GM12878 (cell line): ENCODE data around the gene GPRASP2. TPM values are rescaled to one million over a fixed set of nuclear protein-coding genes. Genes with fewer than 3 reads are reported as not detected.

Source experiments
- ATAC-seq: fragments of 200-7000 bp; cut with Tn5 transposase; 3 replicates; pipeline ENCODE4 v1.9.1; 2020; ENCODE audit warnings: mild to moderate bottlenecking, moderate library complexity
- BruUV-seq: library from RNA; stranded (reverse); fragments of 400-500 nt; replicated peaks from 2 replicates; lab custom pipeline; 2021; lab: Mats Ljungman, UMichigan
- CTCF ChIA-PET: fragments of 300-600 bp; sonication (Branson Sonifier 250); formaldehyde crosslinking; extraction: SDS; loops from one replicate; lab custom pipeline; 2021; ENCODE audit warnings: inconsistent platforms; lab: Yijun Ruan, JAX
- POLR2A ChIA-PET: fragments of 350-600 bp; formaldehyde crosslinking; extraction: SDS; loops from one replicate; lab custom pipeline; 2021; ENCODE audit warnings: inconsistent platforms; lab: Charles Lee
- RAD21 ChIA-PET: fragments of 300-600 bp; sonication (Branson Sonifier 250); formaldehyde crosslinking; loops from one replicate; lab custom pipeline; 2023; ENCODE audit warnings: antibody characterized with exemption; ENCODE audit not compliant: unreplicated experiment; lab: Charles Lee
- SMC1A ChIA-PET: fragments of 300-600 bp; sonication (Branson Sonifier 250); formaldehyde crosslinking; loops from one replicate; lab custom pipeline; 2023; ENCODE audit not compliant: unreplicated experiment, uncharacterized antibody; lab: Charles Lee
- DNase-seq: peaks from one replicate; pipeline ENCODE4 v3.0.0-alpha.2; 2011; ENCODE audit warnings: low read depth, low spot score
- FAIRE-seq: peaks from 3 replicates; lab custom pipeline; 2011; peaks lifted over from hg19 to GRCh38; lab: Jason Lieb, UNC
- H2AFZ ChIP-seq: 2 replicates; pipeline ENCODE4 v1.6.0; 2011; ENCODE audit warnings: low read depth, low read length, control low read depth; ENCODE audit not compliant: control insufficient read depth
- H3K27ac ChIP-seq: 2 replicates; pipeline ENCODE4 v1.5.1; 2011; ENCODE audit warnings: control low read depth; ENCODE audit not compliant: control insufficient read depth, insufficient read depth
- H3K27me3 ChIP-seq, 2 experiments: replicated peaks in 1 of 2; 2 replicates each; pipeline versions ENCODE4 v1.6.0 to v1.6.1; 2011; ENCODE audit warnings: low read length in 1 of 2; ENCODE audit not compliant: control insufficient read depth in 2 of 2, insufficient read depth in 2 of 2
- H3K36me3 ChIP-seq, 2 experiments: 2 replicates each; pipeline ENCODE4 v1.5.1; 2011; ENCODE audit warnings: low read length in 1 of 2; ENCODE audit not compliant: control insufficient read depth in 2 of 2, insufficient read depth in 2 of 2
- H3K4me1 ChIP-seq: 2 replicates; pipeline ENCODE4 v1.6.1; 2011; ENCODE audit warnings: mild to moderate bottlenecking, low read length, moderate library complexity, mixed read lengths; ENCODE audit not compliant: control insufficient read depth, insufficient read depth
- H3K4me2 ChIP-seq: 2 replicates; pipeline ENCODE4 v1.6.0; 2011; ENCODE audit warnings: control low read depth; ENCODE audit not compliant: control insufficient read depth, insufficient read depth
- H3K4me3 ChIP-seq: fragments of 200-600 bp; sonication (generic); 2 replicates; pipeline ENCODE4 v1.5.1; 2016
- H3K79me2 ChIP-seq: 2 replicates; pipeline ENCODE4 v1.6.0; 2011; ENCODE audit warnings: low read length; ENCODE audit not compliant: control insufficient read depth, insufficient read depth
- H3K9ac ChIP-seq: 2 replicates; pipeline ENCODE4 v1.8.0; 2011; ENCODE audit warnings: low read length, control low read depth, mixed read lengths; ENCODE audit not compliant: control insufficient read depth, insufficient read depth
- H3K9me3 ChIP-seq: replicated peaks from 3 replicates; pipeline ENCODE4 v1.5.1; 2011; ENCODE audit warnings: mild to moderate bottlenecking, low read length; ENCODE audit not compliant: control insufficient read depth, insufficient read depth
- H4K20me1 ChIP-seq: 2 replicates; pipeline ENCODE4 v1.6.0; 2011; ENCODE audit not compliant: control insufficient read depth, insufficient read depth
- EZH2 ChIP-seq: IDR thresholded peaks from 2 replicates; pipeline ENCODE4 v1.6.1; 2012; ENCODE audit warnings: low read depth, mild to moderate bottlenecking, control low read depth, inconsistent platforms, low read length, borderline replicate concordance; ENCODE audit not compliant: control insufficient read depth
- HCFC1 ChIP-seq: fragments of 150-350 bp; IDR thresholded peaks from 2 replicates; pipeline ENCODE4 v1.6.1; 2014; ENCODE audit warnings: low read length
- IRF4 ChIP-seq: IDR thresholded peaks from 2 replicates; pipeline ENCODE4 v1.6.1; 2011; ENCODE audit warnings: low read depth, low read length
- SREBF2 ChIP-seq: IDR thresholded peaks from 2 replicates; pipeline ENCODE4 v1.6.1; 2012; ENCODE audit warnings: mild to moderate bottlenecking, low read length
- YBX1 ChIP-seq: fragments of 450-650 bp; IDR thresholded peaks from 2 replicates; pipeline ENCODE4 v1.6.1; 2016; ENCODE audit warnings: antibody characterized with exemption
- ZZZ3 ChIP-seq: IDR thresholded peaks from 2 replicates; pipeline ENCODE4 v1.6.1; 2011; ENCODE audit warnings: low read depth; ENCODE audit not compliant: control insufficient read depth, insufficient read length
- WGBS: methylation state at CpG from one replicate; pipeline ENCODE4 v1.1.6; 2016; ENCODE audit warnings: low lambda C conversion rate; ENCODE audit not compliant: insufficient replicate concordance, insufficient coverage; ENCODE audit errors: missing lambda C conversion rate; 5-methylcytosine and 5-hydroxymethylcytosine counted together
- in situ Hi-C: fragments of 300-500 bp; cut with MboI; formaldehyde crosslinking; loops from 9 replicates; pipeline ENCODE4 v1.14.3; 2018; ENCODE audit warnings: mixed read lengths
- intact Hi-C: fragments of 100-400 bp; cut with micrococcal nuclease; formaldehyde crosslinking; loops from one replicate; pipeline ENCODE4 v1.14.2; 2022; ENCODE audit not compliant: unreplicated experiment
- polyA plus RNA-seq, 11 experiments: library from polyadenylated mRNA; depleted of rRNA in 4 of 11; unstranded in 6 of 11; stranded (reverse) in 5 of 11; fragments of >200 nt; fragmentation: Nextera tagmentation in 4 of 11; fragmentation: Illumina TruSeq in 1 of 11; extraction: Ambion mirVana in 4 of 11; extraction: Trizol in 1 of 11; gene quantifications; 1 replicate in 1 of 11; 2 replicates in 10 of 11; pipeline versions ENCODE4 v1.2.1 to v1.2.3, GENCODE V29; 2011 to 2016; ENCODE audit warnings: inconsistent platforms in 2 of 11, missing spikeins in 2 of 11, low read depth in 1 of 11
- total RNA-seq, 4 experiments: library from RNA; depleted of rRNA in 3 of 4; stranded (reverse); fragments of >200 nt in 3 of 4; fragmentation: Illumina TruSeq in 1 of 4; extraction: Trizol in 1 of 4; gene quantifications; 2 replicates each; pipeline versions ENCODE4 v1.2.1 to v1.2.3, GENCODE V29; 2013 to 2021
- TF ChIP-seq, protein P1 (sequence below): IDR thresholded peaks from 2 replicates; pipeline ENCODE4 v1.6.1; 2011; ENCODE audit warnings: borderline replicate concordance, low read depth, mild to moderate bottlenecking, moderate library complexity, low read length; ENCODE audit not compliant: insufficient read depth, poor library complexity, severe bottlenecking
- TF ChIP-seq, protein P2 (sequence below): fragments of 150-350 bp; IDR thresholded peaks from 2 replicates; pipeline ENCODE4 v1.6.1; 2014; ENCODE audit warnings: mild to moderate bottlenecking, low read depth, low read length
- TF ChIP-seq, protein P3 (sequence below): fragments of 450-650 bp; IDR thresholded peaks from 2 replicates; pipeline ENCODE4 v1.6.1; 2017; ENCODE audit warnings: mild to moderate bottlenecking
- TF ChIP-seq, protein P4 (sequence below): fragments of 450-650 bp; IDR thresholded peaks from 2 replicates; pipeline ENCODE4 v1.6.1; 2016; ENCODE audit warnings: mild to moderate bottlenecking, moderate library complexity, borderline replicate concordance

GPRASP2 gene
- total and polyA plus RNA-seq, 10 of the 15 experiments (the other 5 are each of a cell fraction or from before 2014, with no cell fraction given): 0.08 to 0.27 (median 0.19) TPM; not detected in 1

DNA sequence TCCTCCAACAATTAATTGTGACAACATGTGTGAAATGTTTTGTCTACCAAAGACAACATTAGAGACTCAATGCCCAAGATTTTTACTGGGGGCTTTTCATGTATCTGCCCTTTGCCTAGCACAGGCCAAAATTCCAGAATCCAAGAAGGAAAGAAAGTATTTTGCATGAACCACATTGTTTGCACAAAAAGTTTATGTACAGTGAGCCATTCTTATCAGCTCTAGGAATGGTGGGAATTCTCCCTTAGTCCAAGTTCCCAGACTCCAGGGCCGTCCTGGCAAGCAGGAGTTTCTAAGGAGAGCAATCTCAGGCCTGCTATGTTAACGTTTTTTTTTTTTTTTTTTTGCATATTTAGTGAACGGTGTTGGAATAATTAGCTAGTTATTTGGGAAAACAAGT is 39.4 kb upstream of the GPRASP2 start:
- in situ Hi-C loops: no loop called here
- H3K27ac ChIP-seq: no peak overlapping the region
- H4K20me1 ChIP-seq: no peaks in the 10 kb centered on the region
- H3K36me3 ChIP-seq: no peaks in the 10 kb centered on the region
- H3K9ac ChIP-seq: no peak overlapping the region
- H3K9me3 ChIP-seq: no peaks in the 10 kb centered on the region; the same call in 2 of the 3 replicates
- WGBS: 23% methylated on average over 3 of the region's 3 CpGs
- no peak overlapping the region for H3K4me2 ChIP-seq
- FAIRE-seq (no peak), ATAC-seq (no peak), DNase-seq (no peak)
- ChIA-PET RAD21 (no interaction called here), POLR2A (no interaction called here), SMC1A (no interaction called here), CTCF (no interaction called here)
- H3K4me3 ChIP-seq: no peak overlapping the region
- H3K27me3 ChIP-seq: no peaks in the 10 kb centered on the region
- no peaks in the 10 kb centered on the region for H3K79me2 ChIP-seq
- intact Hi-C loops: no loop called here
- no peak overlapping the region for H2AFZ ChIP-seq
- BruUV-seq: no TSS peak
- TF ChIP-seq, protein P1, sequence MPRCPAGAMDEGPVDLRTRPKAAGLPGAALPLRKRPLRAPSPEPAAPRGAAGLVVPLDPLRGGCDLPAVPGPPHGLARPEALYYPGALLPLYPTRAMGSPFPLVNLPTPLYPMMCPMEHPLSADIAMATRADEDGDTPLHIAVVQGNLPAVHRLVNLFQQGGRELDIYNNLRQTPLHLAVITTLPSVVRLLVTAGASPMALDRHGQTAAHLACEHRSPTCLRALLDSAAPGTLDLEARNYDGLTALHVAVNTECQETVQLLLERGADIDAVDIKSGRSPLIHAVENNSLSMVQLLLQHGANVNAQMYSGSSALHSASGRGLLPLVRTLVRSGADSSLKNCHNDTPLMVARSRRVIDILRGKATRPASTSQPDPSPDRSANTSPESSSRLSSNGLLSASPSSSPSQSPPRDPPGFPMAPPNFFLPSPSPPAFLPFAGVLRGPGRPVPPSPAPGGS: no peak
- TF ChIP-seq HCFC1: no peak
- TF ChIP-seq ZZZ3: no peak
- no peak for TF ChIP-seq SREBF2
- no peak for TF ChIP-seq IRF4
- TF ChIP-seq, protein P2, sequence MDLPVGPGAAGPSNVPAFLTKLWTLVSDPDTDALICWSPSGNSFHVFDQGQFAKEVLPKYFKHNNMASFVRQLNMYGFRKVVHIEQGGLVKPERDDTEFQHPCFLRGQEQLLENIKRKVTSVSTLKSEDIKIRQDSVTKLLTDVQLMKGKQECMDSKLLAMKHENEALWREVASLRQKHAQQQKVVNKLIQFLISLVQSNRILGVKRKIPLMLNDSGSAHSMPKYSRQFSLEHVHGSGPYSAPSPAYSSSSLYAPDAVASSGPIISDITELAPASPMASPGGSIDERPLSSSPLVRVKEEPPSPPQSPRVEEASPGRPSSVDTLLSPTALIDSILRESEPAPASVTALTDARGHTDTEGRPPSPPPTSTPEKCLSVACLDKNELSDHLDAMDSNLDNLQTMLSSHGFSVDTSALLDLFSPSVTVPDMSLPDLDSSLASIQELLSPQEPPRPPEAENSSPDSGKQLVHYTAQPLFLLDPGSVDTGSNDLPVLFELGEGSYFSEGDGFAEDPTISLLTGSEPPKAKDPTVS: no peak
- TF ChIP-seq, protein P3, sequence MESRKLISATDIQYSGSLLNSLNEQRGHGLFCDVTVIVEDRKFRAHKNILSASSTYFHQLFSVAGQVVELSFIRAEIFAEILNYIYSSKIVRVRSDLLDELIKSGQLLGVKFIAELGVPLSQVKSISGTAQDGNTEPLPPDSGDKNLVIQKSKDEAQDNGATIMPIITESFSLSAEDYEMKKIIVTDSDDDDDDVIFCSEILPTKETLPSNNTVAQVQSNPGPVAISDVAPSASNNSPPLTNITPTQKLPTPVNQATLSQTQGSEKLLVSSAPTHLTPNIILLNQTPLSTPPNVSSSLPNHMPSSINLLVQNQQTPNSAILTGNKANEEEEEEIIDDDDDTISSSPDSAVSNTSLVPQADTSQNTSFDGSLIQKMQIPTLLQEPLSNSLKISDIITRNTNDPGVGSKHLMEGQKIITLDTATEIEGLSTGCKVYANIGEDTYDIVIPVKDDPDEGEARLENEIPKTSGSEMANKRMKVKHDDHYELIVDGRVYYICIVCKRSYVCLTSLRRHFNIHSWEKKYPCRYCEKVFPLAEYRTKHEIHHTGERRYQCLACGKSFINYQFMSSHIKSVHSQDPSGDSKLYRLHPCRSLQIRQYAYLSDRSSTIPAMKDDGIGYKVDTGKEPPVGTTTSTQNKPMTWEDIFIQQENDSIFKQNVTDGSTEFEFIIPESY: no peak
- TF ChIP-seq, protein P4, sequence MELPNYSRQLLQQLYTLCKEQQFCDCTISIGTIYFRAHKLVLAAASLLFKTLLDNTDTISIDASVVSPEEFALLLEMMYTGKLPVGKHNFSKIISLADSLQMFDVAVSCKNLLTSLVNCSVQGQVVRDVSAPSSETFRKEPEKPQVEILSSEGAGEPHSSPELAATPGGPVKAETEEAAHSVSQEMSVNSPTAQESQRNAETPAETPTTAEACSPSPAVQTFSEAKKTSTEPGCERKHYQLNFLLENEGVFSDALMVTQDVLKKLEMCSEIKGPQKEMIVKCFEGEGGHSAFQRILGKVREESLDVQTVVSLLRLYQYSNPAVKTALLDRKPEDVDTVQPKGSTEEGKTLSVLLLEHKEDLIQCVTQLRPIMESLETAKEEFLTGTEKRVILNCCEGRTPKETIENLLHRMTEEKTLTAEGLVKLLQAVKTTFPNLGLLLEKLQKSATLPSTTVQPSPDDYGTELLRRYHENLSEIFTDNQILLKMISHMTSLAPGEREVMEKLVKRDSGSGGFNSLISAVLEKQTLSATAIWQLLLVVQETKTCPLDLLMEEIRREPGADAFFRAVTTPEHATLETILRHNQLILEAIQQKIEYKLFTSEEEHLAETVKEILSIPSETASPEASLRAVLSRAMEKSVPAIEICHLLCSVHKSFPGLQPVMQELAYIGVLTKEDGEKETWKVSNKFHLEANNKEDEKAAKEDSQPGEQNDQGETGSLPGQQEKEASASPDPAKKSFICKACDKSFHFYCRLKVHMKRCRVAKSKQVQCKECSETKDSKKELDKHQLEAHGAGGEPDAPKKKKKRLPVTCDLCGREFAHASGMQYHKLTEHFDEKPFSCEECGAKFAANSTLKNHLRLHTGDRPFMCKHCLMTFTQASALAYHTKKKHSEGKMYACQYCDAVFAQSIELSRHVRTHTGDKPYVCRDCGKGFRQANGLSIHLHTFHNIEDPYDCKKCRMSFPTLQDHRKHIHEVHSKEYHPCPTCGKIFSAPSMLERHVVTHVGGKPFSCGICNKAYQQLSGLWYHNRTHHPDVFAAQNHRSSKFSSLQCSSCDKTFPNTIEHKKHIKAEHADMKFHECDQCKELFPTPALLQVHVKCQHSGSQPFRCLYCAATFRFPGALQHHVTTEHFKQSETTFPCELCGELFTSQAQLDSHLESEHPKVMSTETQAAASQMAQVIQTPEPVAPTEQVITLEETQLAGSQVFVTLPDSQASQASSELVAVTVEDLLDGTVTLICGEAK: no peak
- TF ChIP-seq YBX1: no peak
- TF ChIP-seq EZH2: no peak
- H3K4me1 ChIP-seq: no peaks in the 10 kb centered on the region
